Measurements from ENCODE around the gene TULP4.
"Not testable (repeated sequence)": the region's sequence is repeated elsewhere in the genome, so short reads cannot be mapped to it uniquely, and the experiment has no call there.

TULP4 gene

GRCh38 chr6:158284007-158284875 is 28.0 kb upstream of the TULP4 start:
- Histone ChIP-seq H3K27ac (ENCODE audit: low read depth, low read length) (peak overlapping the region; percentile 63), H3K4me3 (ENCODE audit: low read length) (peak overlapping the region; percentile 14)

GRCh38 chr6:158284876-158285655 is 27.2 kb upstream of the TULP4 start:
- Histone ChIP-seq H3K27me3 (ENCODE audit: control insufficient read depth, insufficient read depth, low read length) (no peaks in the 10 kb centered on the region), H3K9ac (ENCODE audit: low read length) (no peak overlapping the region), H3K4me3 (ENCODE audit: low read length) (peak overlapping the region; percentile 14), H3K27ac (ENCODE audit: low read depth, low read length) (peak overlapping the region; percentile 63), H3K4me1 (ENCODE audit: control insufficient read depth, insufficient read depth, low read length) (peaks cover 28% of the 10 kb centered on the region), H3K36me3 (ENCODE audit: control insufficient read depth, insufficient read depth, low read length) (no peaks in the 10 kb centered on the region)

More at GRCh38 chr6:158284007-158284875, 28.0 kb upstream of the TULP4 start:
- Histone ChIP-seq H3K4me1 (ENCODE audit: control insufficient read depth, insufficient read depth, low read length) (peaks cover 28% of the 10 kb centered on the region), H3K36me3 (ENCODE audit: control insufficient read depth, insufficient read depth, low read length) (no peaks in the 10 kb centered on the region), H3K9ac (ENCODE audit: low read length) (no peak overlapping the region), H3K27me3 (ENCODE audit: control insufficient read depth, insufficient read depth, low read length) (no peaks in the 10 kb centered on the region)

- H3K27ac ChIP-seq (ENCODE audit: low read depth, low read length), result no peak overlapping the region
- H3K27me3 ChIP-seq (ENCODE audit: control insufficient read depth, insufficient read depth, low read length), result no peaks in the 10 kb centered on the region
- no peak overlapping the region for H3K9ac ChIP-seq (ENCODE audit: low read length)
- H3K4me3 ChIP-seq (ENCODE audit: low read length), result no peak overlapping the region
- H3K4me1 ChIP-seq (ENCODE audit: control insufficient read depth, insufficient read depth, low read length), result peaks cover 28% of the 10 kb centered on the region
- no peaks in the 10 kb centered on the region for H3K36me3 ChIP-seq (ENCODE audit: control insufficient read depth, insufficient read depth, low read length)
Measured at GRCh38 chr6:158285656-158286021, 26.6 kb upstream of the TULP4 start.

GRCh38 chr6:158286413-158286812 is 25.9 kb upstream of the TULP4 start:
- peaks cover 28% of the 10 kb centered on the region for H3K4me1 ChIP-seq (ENCODE audit: control insufficient read depth, insufficient read depth, low read length)
- no peaks in the 10 kb centered on the region for H3K36me3 ChIP-seq (ENCODE audit: control insufficient read depth, insufficient read depth, low read length)
- H3K27me3 ChIP-seq (ENCODE audit: control insufficient read depth, insufficient read depth, low read length), result no peaks in the 10 kb centered on the region
- no peak overlapping the region for H3K27ac ChIP-seq (ENCODE audit: low read depth, low read length)
- no peak overlapping the region for H3K4me3 ChIP-seq (ENCODE audit: low read length)
- H3K9ac ChIP-seq (ENCODE audit: low read length), result no peak overlapping the region

- Histone ChIP-seq H3K27me3 (ENCODE audit: control insufficient read depth, insufficient read depth, low read length) (no peaks in the 10 kb centered on the region), H3K9ac (ENCODE audit: low read length) (no peak overlapping the region), H3K4me1 (ENCODE audit: control insufficient read depth, insufficient read depth, low read length) (peaks cover 28% of the 10 kb centered on the region), H3K27ac (ENCODE audit: low read depth, low read length) (no peak overlapping the region), H3K36me3 (ENCODE audit: control insufficient read depth, insufficient read depth, low read length) (no peaks in the 10 kb centered on the region), H3K4me3 (ENCODE audit: low read length) (no peak overlapping the region)
Measured at GRCh38 chr6:158287047-158287446, 25.2 kb upstream of the TULP4 start.

- Histone ChIP-seq H3K36me3 (ENCODE audit: control insufficient read depth, insufficient read depth, low read length) (no peaks in the 10 kb centered on the region), H3K4me1 (ENCODE audit: control insufficient read depth, insufficient read depth, low read length) (peaks cover 15% of the 10 kb centered on the region), H3K4me3 (ENCODE audit: low read length) (no peak overlapping the region), H3K27me3 (ENCODE audit: control insufficient read depth, insufficient read depth, low read length) (no peaks in the 10 kb centered on the region), H3K27ac (ENCODE audit: low read depth, low read length) (no peak overlapping the region), H3K9ac (ENCODE audit: low read length) (no peak overlapping the region)
Measured at GRCh38 chr6:158290040-158290439, 22.2 kb upstream of the TULP4 start.

GRCh38 chr6:158290659-158291058 is 21.6 kb upstream of the TULP4 start:
- H3K9ac ChIP-seq (ENCODE audit: low read length), result no peak overlapping the region
- H3K4me3 ChIP-seq (ENCODE audit: low read length), result no peak overlapping the region
- no peaks in the 10 kb centered on the region for H3K27me3 ChIP-seq (ENCODE audit: control insufficient read depth, insufficient read depth, low read length)
- H3K27ac ChIP-seq (ENCODE audit: low read depth, low read length), result no peak overlapping the region
- H3K36me3 ChIP-seq (ENCODE audit: control insufficient read depth, insufficient read depth, low read length), result no peaks in the 10 kb centered on the region
- H3K4me1 ChIP-seq (ENCODE audit: control insufficient read depth, insufficient read depth, low read length), result peaks cover 9% of the 10 kb centered on the region

- H3K27ac ChIP-seq (ENCODE audit: low read depth, low read length), result no peak overlapping the region
- H3K36me3 ChIP-seq (ENCODE audit: control insufficient read depth, insufficient read depth, low read length), result no peaks in the 10 kb centered on the region
- no peak overlapping the region for H3K9ac ChIP-seq (ENCODE audit: low read length)
- H3K4me1 ChIP-seq (ENCODE audit: control insufficient read depth, insufficient read depth, low read length), result peaks cover under 1% of the 10 kb centered on the region
- no peaks in the 10 kb centered on the region for H3K27me3 ChIP-seq (ENCODE audit: control insufficient read depth, insufficient read depth, low read length)
- H3K4me3 ChIP-seq (ENCODE audit: low read length), result no peak overlapping the region
Measured at GRCh38 chr6:158292016-158292415, 20.2 kb upstream of the TULP4 start.

- Histone ChIP-seq H3K36me3 (ENCODE audit: control insufficient read depth, insufficient read depth, low read length) (no peaks in the 10 kb centered on the region), H3K27me3 (ENCODE audit: control insufficient read depth, insufficient read depth, low read length) (no peaks in the 10 kb centered on the region), H3K4me1 (ENCODE audit: control insufficient read depth, insufficient read depth, low read length) (no peaks in the 10 kb centered on the region), H3K9ac (ENCODE audit: low read length) (no peak overlapping the region), H3K27ac (ENCODE audit: low read depth, low read length) (no peak overlapping the region), H3K4me3 (ENCODE audit: low read length) (no peak overlapping the region)
Measured at GRCh38 chr6:158293122-158293521, 19.1 kb upstream of the TULP4 start.

GRCh38 chr6:158295976-158296853 is 16.1 kb upstream of the TULP4 start:
- not testable (repeated sequence) for H3K27me3 ChIP-seq (ENCODE audit: control insufficient read depth, insufficient read depth, low read length); H3K4me1 ChIP-seq (ENCODE audit: control insufficient read depth, insufficient read depth, low read length); H3K9ac ChIP-seq (ENCODE audit: low read length); H3K27ac ChIP-seq (ENCODE audit: low read depth, low read length); H3K36me3 ChIP-seq (ENCODE audit: control insufficient read depth, insufficient read depth, low read length); H3K4me3 ChIP-seq (ENCODE audit: low read length)

- not testable (repeated sequence) for H3K27ac ChIP-seq (ENCODE audit: low read depth, low read length); H3K4me1 ChIP-seq (ENCODE audit: control insufficient read depth, insufficient read depth, low read length); H3K4me3 ChIP-seq (ENCODE audit: low read length); H3K27me3 ChIP-seq (ENCODE audit: control insufficient read depth, insufficient read depth, low read length); H3K36me3 ChIP-seq (ENCODE audit: control insufficient read depth, insufficient read depth, low read length); H3K9ac ChIP-seq (ENCODE audit: low read length)
Measured at GRCh38 chr6:158296854-158297324, 15.4 kb upstream of the TULP4 start.

- not testable (repeated sequence) for H3K36me3 ChIP-seq (ENCODE audit: control insufficient read depth, insufficient read depth, low read length); H3K27me3 ChIP-seq (ENCODE audit: control insufficient read depth, insufficient read depth, low read length); H3K4me3 ChIP-seq (ENCODE audit: low read length)
Measured at GRCh38 chr6:158297657-158298056, 14.6 kb upstream of the TULP4 start.

More at GRCh38 chr6:158297657-158298056, 14.6 kb upstream of the TULP4 start:
- H3K9ac ChIP-seq (ENCODE audit: low read length); H3K4me1 ChIP-seq (ENCODE audit: control insufficient read depth, insufficient read depth, low read length); H3K27ac ChIP-seq (ENCODE audit: low read depth, low read length): not testable (repeated sequence)

Measured in rectal smooth muscle tissue (tissue), 1 donor.